ENCODE data around the gene STX3.
"Not testable (repeated sequence)": the region's sequence is repeated elsewhere in the genome, so short reads cannot be mapped to it uniquely, and the experiment has no call there.

The STX3 gene

GRCh38 chr11:59839615-59840014 is 84.4 kb downstream of the STX3 start:
- DNase-seq (ENCODE audit: low spot score in 2 of 2): no peak
- no peaks in the 10 kb centered on the region for H3K9me3 Mint-ChIP-seq
- no peak overlapping the region for H3K27ac Mint-ChIP-seq (ENCODE audit: low read depth)
- no peak overlapping the region for H3K4me3 Mint-ChIP-seq
- H3K36me3 Mint-ChIP-seq (ENCODE audit: insufficient read depth): peaks cover 1% of the 10 kb centered on the region
- ATAC-seq (replicated peaks; ENCODE audit: extremely low read depth, poor library complexity, severe bottlenecking): no peak
- H3K4me1 Mint-ChIP-seq: no peaks in the 10 kb centered on the region
- peaks cover 48% of the 10 kb centered on the region for H3K27me3 Mint-ChIP-seq

- Mint-ChIP-seq H3K27ac (ENCODE audit: low read depth) (no peak overlapping the region), H3K27me3 (peaks cover 34% of the 10 kb centered on the region), H3K4me3 (no peak overlapping the region), H3K9me3 (no peaks in the 10 kb centered on the region), H3K4me1 (no peaks in the 10 kb centered on the region), H3K36me3 (ENCODE audit: insufficient read depth) (peaks cover 1% of the 10 kb centered on the region)
- DNase-seq (ENCODE audit: low spot score in 2 of 2) (no peak), ATAC-seq (replicated peaks; ENCODE audit: extremely low read depth, poor library complexity, severe bottlenecking) (no peak)
Observed at GRCh38 chr11:59841514-59841913, 86.3 kb downstream of the STX3 start.

- H3K4me3 Mint-ChIP-seq: no peak overlapping the region
- ATAC-seq (replicated peaks; ENCODE audit: extremely low read depth, poor library complexity, severe bottlenecking): no peak
- peaks cover 1% of the 10 kb centered on the region for H3K36me3 Mint-ChIP-seq (ENCODE audit: insufficient read depth)
Observed at GRCh38 chr11:59842316-59842715, 87.1 kb downstream of the STX3 start.

GRCh38 chr11:59845399-59845798 is 90.2 kb downstream of the STX3 start, which contains the start of gene CBLIF:
CBLIF (minus strand) TSS chr11:59845499; CDS start chr11:59845453, 46 bp downstream.
- no peaks in the 10 kb centered on the region for H3K4me1 Mint-ChIP-seq
- peaks cover 17% of the 10 kb centered on the region for H3K27me3 Mint-ChIP-seq
- H3K36me3 Mint-ChIP-seq (ENCODE audit: insufficient read depth): no peaks in the 10 kb centered on the region
- H3K27ac Mint-ChIP-seq (ENCODE audit: low read depth): no peak within 1 kb of the TSS
- H3K9me3 Mint-ChIP-seq: no peaks in the 10 kb centered on the region
- ATAC-seq (replicated peaks; ENCODE audit: extremely low read depth, poor library complexity, severe bottlenecking) (no peak), DNase-seq (ENCODE audit: low spot score in 2 of 2) (no peak)
- no peak within 1 kb of the TSS for H3K4me3 Mint-ChIP-seq

More at GRCh38 chr11:59842316-59842715, 87.1 kb downstream of the STX3 start:
- DNase-seq (ENCODE audit: low spot score in 2 of 2): no peak
- Mint-ChIP-seq H3K4me1 (no peaks in the 10 kb centered on the region), H3K27ac (ENCODE audit: low read depth) (no peak overlapping the region), H3K9me3 (no peaks in the 10 kb centered on the region), H3K27me3 (peaks cover 26% of the 10 kb centered on the region)

- H3K4me3 Mint-ChIP-seq: no peak overlapping the region
- H3K27ac Mint-ChIP-seq (ENCODE audit: low read depth): no peak overlapping the region
- ATAC-seq (replicated peaks; ENCODE audit: extremely low read depth, poor library complexity, severe bottlenecking): no peak
- peaks cover 17% of the 10 kb centered on the region for H3K27me3 Mint-ChIP-seq
- H3K9me3 Mint-ChIP-seq: no peaks in the 10 kb centered on the region
- H3K4me1 Mint-ChIP-seq: no peaks in the 10 kb centered on the region
- no peaks in the 10 kb centered on the region for H3K36me3 Mint-ChIP-seq (ENCODE audit: insufficient read depth)
- DNase-seq (ENCODE audit: low spot score in 2 of 2): no peak
Observed at GRCh38 chr11:59846556-59846955, 91.4 kb downstream of the STX3 start.

GRCh38 chr11:59847626-59848025 is 92.5 kb downstream of the STX3 start:
- Mint-ChIP-seq H3K4me3 (no peak overlapping the region), H3K36me3 (ENCODE audit: insufficient read depth) (no peaks in the 10 kb centered on the region), H3K9me3 (no peaks in the 10 kb centered on the region), H3K4me1 (no peaks in the 10 kb centered on the region), H3K27ac (ENCODE audit: low read depth) (no peak overlapping the region), H3K27me3 (peaks cover 20% of the 10 kb centered on the region)
- DNase-seq (ENCODE audit: low spot score in 2 of 2): no peak
- no peak for ATAC-seq (replicated peaks; ENCODE audit: extremely low read depth, poor library complexity, severe bottlenecking)

- ATAC-seq (replicated peaks; ENCODE audit: extremely low read depth, poor library complexity, severe bottlenecking); H3K27ac Mint-ChIP-seq (ENCODE audit: low read depth); H3K36me3 Mint-ChIP-seq (ENCODE audit: insufficient read depth); H3K9me3 Mint-ChIP-seq; DNase-seq (ENCODE audit: low spot score in 2 of 2); H3K4me3 Mint-ChIP-seq; H3K4me1 Mint-ChIP-seq: not testable (repeated sequence)
- peaks cover 29% of the 10 kb centered on the region for H3K27me3 Mint-ChIP-seq
Observed at GRCh38 chr11:59848439-59848838, 93.3 kb downstream of the STX3 start.

DNA sequence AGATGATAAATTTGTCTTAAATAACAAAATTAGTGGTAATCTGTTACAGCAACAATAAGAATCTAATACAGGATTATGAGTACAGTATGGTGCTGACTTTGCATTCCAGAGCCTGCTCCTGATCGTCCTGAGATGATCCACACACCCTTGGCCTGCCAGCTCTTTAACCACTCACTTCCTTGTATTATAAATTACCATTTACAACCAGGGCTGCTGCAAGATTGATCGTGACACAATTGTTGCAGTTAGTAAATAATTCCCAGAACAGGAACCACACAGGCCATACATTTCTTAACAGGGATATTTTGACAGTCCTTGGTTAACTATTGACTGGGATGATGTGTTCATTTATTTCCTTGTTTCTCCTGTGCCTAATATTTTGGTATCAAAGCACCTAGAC is 94.0 kb downstream of the STX3 start:
- ATAC-seq (replicated peaks; ENCODE audit: extremely low read depth, poor library complexity, severe bottlenecking) (no peak), DNase-seq (ENCODE audit: low spot score in 2 of 2) (no peak)
- H3K36me3 Mint-ChIP-seq (ENCODE audit: insufficient read depth): no peaks in the 10 kb centered on the region
- H3K4me1 Mint-ChIP-seq: no peaks in the 10 kb centered on the region
- H3K9me3 Mint-ChIP-seq: no peaks in the 10 kb centered on the region
- H3K27ac Mint-ChIP-seq (ENCODE audit: low read depth): no peak overlapping the region
- H3K27me3 Mint-ChIP-seq: peaks cover 23% of the 10 kb centered on the region
- H3K4me3 Mint-ChIP-seq: no peak overlapping the region

- peaks cover 22% of the 10 kb centered on the region for H3K27me3 Mint-ChIP-seq
- not testable (repeated sequence) for H3K4me1 Mint-ChIP-seq
Observed at GRCh38 chr11:59849551-59849950, 94.4 kb downstream of the STX3 start.

GRCh38 chr11:59851416-59851815 is 96.2 kb downstream of the STX3 start:
- not testable (repeated sequence) for DNase-seq (ENCODE audit: low spot score in 2 of 2); H3K36me3 Mint-ChIP-seq (ENCODE audit: insufficient read depth); H3K4me1 Mint-ChIP-seq; H3K27ac Mint-ChIP-seq (ENCODE audit: low read depth); H3K4me3 Mint-ChIP-seq; ATAC-seq (replicated peaks; ENCODE audit: extremely low read depth, poor library complexity, severe bottlenecking); H3K9me3 Mint-ChIP-seq
- peaks cover 22% of the 10 kb centered on the region for H3K27me3 Mint-ChIP-seq

More at GRCh38 chr11:59849551-59849950, 94.4 kb downstream of the STX3 start:
- H3K4me3 Mint-ChIP-seq; H3K36me3 Mint-ChIP-seq (ENCODE audit: insufficient read depth); H3K9me3 Mint-ChIP-seq; ATAC-seq (replicated peaks; ENCODE audit: extremely low read depth, poor library complexity, severe bottlenecking); H3K27ac Mint-ChIP-seq (ENCODE audit: low read depth); DNase-seq (ENCODE audit: low spot score in 2 of 2): not testable (repeated sequence)

DNA sequence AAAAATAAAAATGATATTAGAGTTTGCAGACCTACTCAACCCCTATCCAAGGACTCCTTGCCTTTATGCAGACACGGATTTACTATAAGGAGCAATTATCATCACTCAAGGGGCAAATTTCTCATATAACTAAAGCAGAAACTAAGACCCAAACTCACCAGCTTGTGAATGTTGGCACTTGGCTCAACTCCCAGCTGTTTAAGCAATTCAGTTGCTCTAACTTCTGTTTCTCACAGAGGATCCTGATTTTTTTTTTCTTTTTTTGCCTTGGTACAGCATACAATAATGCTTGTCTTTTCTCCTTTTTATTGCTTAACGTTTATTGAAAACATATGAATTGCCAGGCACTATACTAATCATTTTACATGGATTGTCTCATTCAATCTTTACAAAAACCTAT is 99.7 kb downstream of the STX3 start:
- no peak for ATAC-seq (replicated peaks; ENCODE audit: extremely low read depth, poor library complexity, severe bottlenecking)
- H3K4me3 Mint-ChIP-seq: no peak overlapping the region
- no peaks in the 10 kb centered on the region for H3K9me3 Mint-ChIP-seq
- peaks cover 12% of the 10 kb centered on the region for H3K27me3 Mint-ChIP-seq
- H3K36me3 Mint-ChIP-seq (ENCODE audit: insufficient read depth): no peaks in the 10 kb centered on the region
- H3K27ac Mint-ChIP-seq (ENCODE audit: low read depth): no peak overlapping the region
- DNase-seq (ENCODE audit: low spot score in 2 of 2): no peak
- peaks cover 13% of the 10 kb centered on the region for H3K4me1 Mint-ChIP-seq
